Measurements from ENCODE around the gene ZNF440. TPM values are rescaled to one million over a fixed set of nuclear protein-coding genes. Genes with fewer than 3 reads are reported as not detected.
"Not testable (repeated sequence)": the region's sequence is repeated elsewhere in the genome, so short reads cannot be mapped to it uniquely, and the experiment has no call there.

The ZNF440 gene
- polyA plus RNA-seq, 2 of the 4 experiments (the other 2 are of a cell fraction) = 0.03 TPM; not detected in 1

GRCh38 chr19:11814700-11815035, 595 bp downstream of the ZNF440 start:
- CTCF ChIA-PET = no interaction called here
- Histone ChIP-seq H3K4me3 (no peak overlapping the region), H3K9me3 (no peaks in the 10 kb centered on the region; the same call in 2 of the 3 replicates), H3K4me2 (no peak overlapping the region), H3K27ac (no peak overlapping the region), H3K4me1 (no peaks in the 10 kb centered on the region)
- TF ChIP-seq ELK1 (IDR thresholded peaks at IDR 0.05; ENCODE audit: low read depth, low read length) (no peak), REST (IDR thresholded peaks at IDR 0.05) (no peak), CEBPB (IDR thresholded peaks at IDR 0.05) (no peak)
- ATAC-seq = no peak
- WGBS (ENCODE audit: missing lambda C conversion rate) = 30% methylated on average over 10 of the region's 13 CpGs
- FAIRE-seq = no peak
- no peak for DNase-seq (ENCODE audit: low read depth in 1 of 2, low spot score in 1 of 2)
- POLR2A ChIA-PET = no interaction called here

- TF ChIP-seq CBX8 (IDR thresholded peaks at IDR 0.05) = no peak
- no peak for TF ChIP-seq RNF2 (IDR thresholded peaks at IDR 0.05; ENCODE audit: borderline replicate concordance, low read depth)
- TF ChIP-seq CHD2 (IDR thresholded peaks at IDR 0.05; ENCODE audit: low read length, partially characterized antibody) = no peak
- no peak for TF ChIP-seq POLR2AphosphoS2 (conservative IDR thresholded peaks at IDR 0.05; ENCODE audit: low read length)
- no peak for TF ChIP-seq EP300 (IDR thresholded peaks at IDR 0.05)
- no peak for TF ChIP-seq MAFK (IDR thresholded peaks at IDR 0.05; ENCODE audit: partially characterized antibody)
- no peak for TF ChIP-seq SREBF2 (IDR thresholded peaks at IDR 0.05)
- TF ChIP-seq NPAS2 (CRISPR knock-in tag; IDR thresholded peaks at IDR 0.05; ENCODE audit: borderline replicate concordance) = no peak
- TF ChIP-seq PHF8 (IDR thresholded peaks at IDR 0.05; ENCODE audit: borderline replicate concordance, low read depth) = no peak
- no peak for TF ChIP-seq JUN (IDR thresholded peaks at IDR 0.05)
- POLR2A ChIA-PET = no interaction called here
- no peak overlapping the region for H3K27ac ChIP-seq
- H3K4me3 ChIP-seq = no peak overlapping the region
- H3K9me3 ChIP-seq = no peaks in the 10 kb centered on the region
- H3K4me1 ChIP-seq = no peaks in the 10 kb centered on the region
- DNase-seq (ENCODE audit: low read depth in 1 of 2, low spot score in 1 of 2) (no peak), FAIRE-seq (no peak), ATAC-seq (no peak)
- CTCF ChIA-PET = no interaction called here
- WGBS (ENCODE audit: missing lambda C conversion rate) = 41% methylated on average over 5 of the region's 5 CpGs
- no peak overlapping the region for H3K4me2 ChIP-seq
These were observed 7.5 kb downstream of the ZNF440 start for GRCh38 chr19:11821474-11822109.

- FAIRE-seq; ATAC-seq; CTCF ChIA-PET; H3K4me1 ChIP-seq; H3K27ac ChIP-seq; POLR2A ChIA-PET; H3K4me3 ChIP-seq; H3K9me3 ChIP-seq; H3K4me2 ChIP-seq; DNase-seq (ENCODE audit: low read depth in 1 of 2, low spot score in 1 of 2): not testable (repeated sequence)
- WGBS (ENCODE audit: missing lambda C conversion rate) = 11% methylated on average over 7 of the region's 7 CpGs
These were observed 15.1 kb downstream of the ZNF440 start for GRCh38 chr19:11828957-11829876.
